ENCODE measurements around the gene DMTF1. TPM values are rescaled to one million over a fixed set of nuclear protein-coding genes. Genes with fewer than 3 reads are reported as not detected.
A peak's percentile ranks its signal among the peaks of the same experiment; 100 is the strongest.

Gene DMTF1, protein sequence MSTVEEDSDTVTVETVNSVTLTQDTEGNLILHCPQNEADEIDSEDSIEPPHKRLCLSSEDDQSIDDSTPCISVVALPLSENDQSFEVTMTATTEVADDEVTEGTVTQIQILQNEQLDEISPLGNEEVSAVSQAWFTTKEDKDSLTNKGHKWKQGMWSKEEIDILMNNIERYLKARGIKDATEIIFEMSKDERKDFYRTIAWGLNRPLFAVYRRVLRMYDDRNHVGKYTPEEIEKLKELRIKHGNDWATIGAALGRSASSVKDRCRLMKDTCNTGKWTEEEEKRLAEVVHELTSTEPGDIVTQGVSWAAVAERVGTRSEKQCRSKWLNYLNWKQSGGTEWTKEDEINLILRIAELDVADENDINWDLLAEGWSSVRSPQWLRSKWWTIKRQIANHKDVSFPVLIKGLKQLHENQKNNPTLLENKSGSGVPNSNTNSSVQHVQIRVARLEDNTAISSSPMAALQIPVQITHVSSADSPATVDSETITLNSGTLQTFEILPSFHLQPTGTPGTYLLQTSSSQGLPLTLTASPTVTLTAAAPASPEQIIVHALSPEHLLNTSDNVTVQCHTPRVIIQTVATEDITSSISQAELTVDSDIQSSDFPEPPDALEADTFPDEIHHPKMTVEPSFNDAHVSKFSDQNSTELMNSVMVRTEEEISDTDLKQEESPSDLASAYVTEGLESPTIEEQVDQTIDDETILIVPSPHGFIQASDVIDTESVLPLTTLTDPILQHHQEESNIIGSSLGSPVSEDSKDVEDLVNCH
- 88.6 TPM for total RNA-seq
- 23.6 TPM for polyA plus RNA-seq (ENCODE audit: insufficient read depth, low read depth, low replicate concordance)
- long read RNA-seq, donor 1, transcript DMTF1-229 (1 exons, 2,370 nt): major isoform, 46 of 51 reads
- long read RNA-seq, donor 1, partial matches to known transcripts: 0 of 51 reads
- long read RNA-seq, donor 1, other reads (novel, unspliced or antisense): 0 of 51 reads
- long read RNA-seq, donor 2, transcript DMTF1-229 (1 exons, 2,370 nt): major isoform, 77 of 80 reads
- long read RNA-seq, donor 2, partial matches to known transcripts: 0 of 80 reads
- long read RNA-seq, donor 2, other reads (novel, unspliced or antisense): 0 of 80 reads
- long read RNA-seq, donor 3, transcript DMTF1-229 (1 exons, 2,370 nt): major isoform, 108 of 113 reads
- long read RNA-seq, donor 3, partial matches to known transcripts: 0 of 113 reads
- long read RNA-seq, donor 3, other reads (novel, unspliced or antisense): 0 of 113 reads
- long read RNA-seq, donor 4, transcript DMTF1-229 (1 exons, 2,370 nt): major isoform, 39 of 46 reads
- long read RNA-seq, donor 4, partial matches to known transcripts: 0 of 46 reads
- long read RNA-seq, donor 4, other reads (novel, unspliced or antisense): 0 of 46 reads
- long read RNA-seq, donor 5, transcript DMTF1-229 (1 exons, 2,370 nt): major isoform, 7 of 7 reads
- long read RNA-seq, donor 5, partial matches to known transcripts: 0 of 7 reads
- long read RNA-seq, donor 5, other reads (novel, unspliced or antisense): 0 of 7 reads
- long read RNA-seq, donor 6, transcript DMTF1-229 (1 exons, 2,370 nt): major isoform, 75 of 78 reads
- long read RNA-seq, donor 6, partial matches to known transcripts: 0 of 78 reads
- long read RNA-seq, donor 6, other reads (novel, unspliced or antisense): 0 of 78 reads
- long read RNA-seq, donor 7, partial matches to known transcripts: 1 of 10 reads
- long read RNA-seq, donor 7, other reads (novel, unspliced or antisense): 9 of 10 reads
- long read RNA-seq, donor 8, transcript DMTF1-229 (1 exons, 2,370 nt): major isoform, 61 of 64 reads
- long read RNA-seq, donor 8, partial matches to known transcripts: 0 of 64 reads
- long read RNA-seq, donor 8, other reads (novel, unspliced or antisense): 0 of 64 reads
- long read RNA-seq, donor 9, transcript DMTF1-229 (1 exons, 2,370 nt): major isoform, 31 of 33 reads
- long read RNA-seq, donor 9, partial matches to known transcripts: 0 of 33 reads
- long read RNA-seq, donor 9, other reads (novel, unspliced or antisense): 0 of 33 reads
- long read RNA-seq, donor 10, transcript DMTF1-229 (1 exons, 2,370 nt): major isoform, 82 of 86 reads
- long read RNA-seq, donor 10, partial matches to known transcripts: 0 of 86 reads
- long read RNA-seq, donor 10, other reads (novel, unspliced or antisense): 0 of 86 reads

DNA sequence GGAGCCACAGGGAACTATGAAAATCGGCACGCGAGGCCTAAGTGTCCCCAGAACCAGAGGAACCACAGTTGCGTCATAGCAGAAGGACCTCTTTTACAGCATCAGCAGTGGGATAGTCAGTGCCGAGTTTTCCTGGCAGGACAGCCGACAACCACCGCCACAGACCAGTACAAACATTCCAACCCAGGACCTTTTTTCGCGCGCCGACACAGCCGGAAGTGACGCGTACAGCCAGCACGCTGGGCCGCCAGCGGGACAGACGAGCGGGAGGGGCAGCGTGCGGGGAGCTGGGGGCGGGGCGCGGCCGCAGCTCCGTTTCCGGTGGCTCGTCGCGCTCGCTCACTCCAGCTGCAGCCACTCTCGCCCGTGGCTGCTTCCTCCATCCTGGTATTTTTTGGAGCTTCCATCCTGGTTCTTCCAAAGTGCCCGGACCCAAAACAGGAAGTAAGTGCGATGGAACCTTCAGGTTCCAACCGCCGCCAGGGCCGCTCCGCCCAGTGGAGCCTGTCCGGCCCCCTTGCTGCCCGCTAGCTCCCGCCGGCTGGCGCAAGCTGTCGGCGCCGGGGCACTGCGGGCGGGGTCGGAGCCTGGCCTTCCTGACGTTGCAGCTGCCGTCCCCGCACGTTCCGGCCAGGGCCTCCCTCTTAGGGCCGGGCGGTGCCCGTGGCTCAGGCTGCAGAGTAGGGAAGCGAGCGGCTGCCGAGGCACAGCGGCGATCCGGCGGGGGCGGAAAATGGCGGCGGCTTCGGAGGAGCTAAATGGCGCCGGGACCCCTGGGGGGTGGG is at the start of gene DMTF1:
Gene DMTF1 (plus strand): TSS at position 342 of the 785 bp plus-strand sequence. CDS start 12,489 bp downstream, outside the sequence.
- DNase-seq: peak; percentile 97 to 99 (median 97)
- TF ChIP-seq, protein P1, sequence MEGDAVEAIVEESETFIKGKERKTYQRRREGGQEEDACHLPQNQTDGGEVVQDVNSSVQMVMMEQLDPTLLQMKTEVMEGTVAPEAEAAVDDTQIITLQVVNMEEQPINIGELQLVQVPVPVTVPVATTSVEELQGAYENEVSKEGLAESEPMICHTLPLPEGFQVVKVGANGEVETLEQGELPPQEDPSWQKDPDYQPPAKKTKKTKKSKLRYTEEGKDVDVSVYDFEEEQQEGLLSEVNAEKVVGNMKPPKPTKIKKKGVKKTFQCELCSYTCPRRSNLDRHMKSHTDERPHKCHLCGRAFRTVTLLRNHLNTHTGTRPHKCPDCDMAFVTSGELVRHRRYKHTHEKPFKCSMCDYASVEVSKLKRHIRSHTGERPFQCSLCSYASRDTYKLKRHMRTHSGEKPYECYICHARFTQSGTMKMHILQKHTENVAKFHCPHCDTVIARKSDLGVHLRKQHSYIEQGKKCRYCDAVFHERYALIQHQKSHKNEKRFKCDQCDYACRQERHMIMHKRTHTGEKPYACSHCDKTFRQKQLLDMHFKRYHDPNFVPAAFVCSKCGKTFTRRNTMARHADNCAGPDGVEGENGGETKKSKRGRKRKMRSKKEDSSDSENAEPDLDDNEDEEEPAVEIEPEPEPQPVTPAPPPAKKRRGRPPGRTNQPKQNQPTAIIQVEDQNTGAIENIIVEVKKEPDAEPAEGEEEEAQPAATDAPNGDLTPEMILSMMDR (IDR thresholded peaks at IDR 0.05; ENCODE audit: borderline replicate concordance, extremely low read depth, insufficient read depth): no peak
- Histone ChIP-seq H3K4me1 (ENCODE audit: control insufficient read depth in 2 of 3, insufficient read depth in 2 of 3, low read depth in 1 of 3, low read length in 3 of 3) (peaks cover 0 to 24% (median 6%) of the 10 kb centered on the region in 3 donors), H3K27me3 (ENCODE audit: control insufficient read depth, insufficient read depth, low read length) (no peaks in the 10 kb centered on the region), H3K36me3 (ENCODE audit: control insufficient read depth in 2 of 3, insufficient read depth in 3 of 3, low read length in 3 of 3) (no peaks in the 10 kb centered on the region), H3K9ac (ENCODE audit: low read length in 3 of 3) (peak within 1 kb of the TSS; percentile 61 to 97 (median 94)), H3K9me3 (ENCODE audit: control insufficient read depth in 2 of 3, insufficient read depth in 1 of 3, low read length in 3 of 3) (no peaks in the 10 kb centered on the region), H3K27ac (ENCODE audit: low read depth in 2 of 2, low read length in 2 of 2) (peak within 1 kb of the TSS; percentile 88 to 96), H3K4me3 (ENCODE audit: low read length in 3 of 3) (peak within 1 kb of the TSS; percentile 82 to 98 (median 91))
- FAIRE-seq: no peak
- intact Hi-C loops (cut with DNase I): no loop called here

DNA sequence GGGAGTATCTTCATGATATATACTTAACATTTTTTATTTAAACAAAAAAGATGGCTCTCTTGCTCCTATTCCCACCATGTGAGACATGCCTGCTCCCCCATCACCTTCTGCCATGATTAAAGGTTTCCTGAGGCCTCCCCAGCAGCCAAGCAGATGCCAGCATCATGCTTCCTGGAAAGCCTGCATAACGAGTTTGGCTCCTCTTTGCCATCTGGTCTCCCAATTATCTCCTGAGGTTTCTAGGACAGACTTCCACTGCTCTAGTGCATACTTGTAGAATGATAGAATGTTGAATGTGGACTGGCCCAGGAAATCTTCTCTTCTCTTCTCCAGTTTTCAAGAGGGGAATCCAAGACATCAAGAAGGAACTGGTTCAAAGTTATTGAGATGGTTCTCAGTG is 46.9 kb upstream of the DMTF1 start:
- DNase-seq (no peak), FAIRE-seq (no peak)
- intact Hi-C loops (cut with DNase I): no loop called here
- TF ChIP-seq, protein P1 (IDR thresholded peaks at IDR 0.05; ENCODE audit: borderline replicate concordance, extremely low read depth, insufficient read depth): no peak
- Histone ChIP-seq H3K36me3 (ENCODE audit: control insufficient read depth in 2 of 3, insufficient read depth in 3 of 3, low read length in 3 of 3) (no peaks in the 10 kb centered on the region), H3K9ac (ENCODE audit: low read length in 3 of 3) (no peak overlapping the region), H3K27me3 (ENCODE audit: control insufficient read depth, insufficient read depth, low read length) (no peaks in the 10 kb centered on the region), H3K4me3 (ENCODE audit: low read length in 3 of 3) (no peak overlapping the region), H3K9me3 (ENCODE audit: control insufficient read depth in 2 of 3, insufficient read depth in 1 of 3, low read length in 3 of 3) (no peaks in the 10 kb centered on the region), H3K27ac (ENCODE audit: low read depth in 2 of 2, low read length in 2 of 2) (no peak overlapping the region), H3K4me1 (ENCODE audit: control insufficient read depth in 2 of 3, insufficient read depth in 2 of 3, low read depth in 1 of 3, low read length in 3 of 3) (no peaks in the 10 kb centered on the region)

Data from kidney (tissue), 22 donors.